Prostate gland (tissue), 2 donors: ENCODE data around the gene RAB33B. TPM values are rescaled to one million over a fixed set of nuclear protein-coding genes. Genes with fewer than 3 reads are reported as not detected.

Source experiments
- DNase-seq: peaks from one replicate; pipeline ENCODE4 v3.0.0-alpha.2; 2019; ENCODE audit warnings: low spot score
- H3K27ac ChIP-seq, 2 donors: fragments of 200-600 bp; sonication (generic); 2 replicates each; pipeline ENCODE4 v1.5.1; 2017 to 2019
- H3K27me3 ChIP-seq: fragments of 200-600 bp; sonication (generic); replicated peaks from 2 replicates; pipeline ENCODE4 v1.5.1; 2019; ENCODE audit not compliant: insufficient read depth
- H3K36me3 ChIP-seq, 2 donors: fragments of 200-600 bp; sonication (generic); 1 replicate in 1 of 2; 2 replicates in 1 of 2; pipeline versions ENCODE4 v1.5.1 to v1.8.1; 2017 to 2019
- H3K4me1 ChIP-seq: fragments of 200-600 bp; sonication (generic); replicated peaks from 2 replicates; pipeline ENCODE4 v1.5.1; 2019
- H3K4me3 ChIP-seq, 2 donors: fragments of 200-600 bp; sonication (generic); 2 replicates each; pipeline ENCODE4 v1.5.1; 2017 to 2019
- H3K9me3 ChIP-seq: fragments of 200-600 bp; sonication (generic); 2 replicates; pipeline ENCODE4 v1.5.1; 2017
- CTCF ChIP-seq, 4 experiments: fragments of 200-600 bp in 2 of 4; fragments of 450-650 bp in 2 of 4; sonication (generic) in 2 of 4; IDR thresholded peaks; 1 replicate in 3 of 4; 2 replicates in 1 of 4; pipeline ENCODE4 v1.5.1; 2016 to 2019; ENCODE audit warnings: antibody characterized with exemption in 4 of 4, mild to moderate bottlenecking in 2 of 4, moderate library complexity in 2 of 4
- POLR2A ChIP-seq: fragments of 450-650 bp; IDR thresholded peaks from one replicate; pipeline ENCODE4 v1.6.1; 2016; ENCODE audit warnings: antibody characterized with exemption, mild to moderate bottlenecking
- POLR2AphosphoS5 ChIP-seq: sonication (generic); formaldehyde crosslinking; IDR thresholded peaks from one replicate; pipeline ENCODE4 v1.6.1; 2017; ENCODE audit warnings: antibody characterized with exemption
- WGBS: methylation state at CpG from one replicate; pipeline ENCODE4 v1.1.5; 2018; 5-methylcytosine and 5-hydroxymethylcytosine counted together
- intact Hi-C: fragments of 100-400 bp; cut with DNase I; formaldehyde crosslinking; loops from one replicate; pipeline ENCODE4 v1.14.2; 2022
- total RNA-seq, 2 donors: library from RNA; depleted of rRNA; stranded (reverse); fragments of >200 nt; gene quantifications; one replicate each; pipeline ENCODE4 v1.1.0, GENCODE V29; 2016

RAB33B gene
- total RNA-seq, 2 donors from 2014 or later: 6.2 to 12.0 TPM

GRCh38 chr4:139484783-139485311 lies 30.9 kb downstream of the RAB33B start:
- DNase-seq: no peak
- intact Hi-C loops: no loop called here
- TF ChIP-seq POLR2A (no peak), CTCF (IDR thresholded peaks at IDR 0.05) (no peak), POLR2AphosphoS5 (no peak)
- Histone ChIP-seq H3K4me3 (no peak overlapping the region), H3K4me1 (no peaks in the 10 kb centered on the region), H3K27me3 (no peaks in the 10 kb centered on the region), H3K27ac (no peak overlapping the region), H3K36me3 (no peaks in the 10 kb centered on the region), H3K9me3 (no peaks in the 10 kb centered on the region)
- 71% methylated on average over 11 of the region's 11 CpGs for WGBS

GRCh38 chr4:139488442-139488841 lies 34.5 kb downstream of the RAB33B start:
- intact Hi-C loops: no loop called here
- TF ChIP-seq CTCF (IDR thresholded peaks at IDR 0.05): no peak
- no peak for TF ChIP-seq POLR2A
- no peak for TF ChIP-seq POLR2AphosphoS5
- H3K36me3 ChIP-seq: no peaks in the 10 kb centered on the region
- no peak overlapping the region for H3K4me3 ChIP-seq
- no peak overlapping the region for H3K27ac ChIP-seq
- no peaks in the 10 kb centered on the region for H3K9me3 ChIP-seq
- no peaks in the 10 kb centered on the region for H3K4me1 ChIP-seq
- H3K27me3 ChIP-seq: no peaks in the 10 kb centered on the region
- 98% methylated on average over 3 of the region's 3 CpGs for WGBS
- DNase-seq: no peak

- intact Hi-C loops: no loop called here
- Histone ChIP-seq H3K9me3 (no peaks in the 10 kb centered on the region), H3K4me3 (no peak overlapping the region), H3K27ac (no peak overlapping the region), H3K4me1 (no peaks in the 10 kb centered on the region), H3K27me3 (no peaks in the 10 kb centered on the region), H3K36me3 (no peaks in the 10 kb centered on the region)
- no peak for TF ChIP-seq POLR2AphosphoS5
- no peak for TF ChIP-seq POLR2A
- no peak for TF ChIP-seq CTCF (IDR thresholded peaks at IDR 0.05)
- DNase-seq: no peak
These were observed 35.7 kb downstream of the RAB33B start for GRCh38 chr4:139489638-139490037.

- intact Hi-C loops: no loop called here
- Histone ChIP-seq H3K9me3 (no peaks in the 10 kb centered on the region), H3K27ac (no peak overlapping the region), H3K36me3 (no peaks in the 10 kb centered on the region), H3K4me3 (no peak overlapping the region), H3K4me1 (no peaks in the 10 kb centered on the region), H3K27me3 (no peaks in the 10 kb centered on the region)
- TF ChIP-seq POLR2A (no peak), POLR2AphosphoS5 (no peak), CTCF (IDR thresholded peaks at IDR 0.05) (no peak)
- DNase-seq: no peak
- WGBS: 98% methylated on average over 2 of the region's 2 CpGs
These were observed 38.5 kb downstream of the RAB33B start for GRCh38 chr4:139492429-139492828.

- Histone ChIP-seq H3K9me3 (no peaks in the 10 kb centered on the region), H3K36me3 (no peaks in the 10 kb centered on the region), H3K4me1 (no peaks in the 10 kb centered on the region), H3K4me3 (no peak overlapping the region), H3K27me3 (no peaks in the 10 kb centered on the region), H3K27ac (no peak overlapping the region)
- WGBS: 78% methylated on average over 4 of the region's 4 CpGs
- TF ChIP-seq POLR2A: no peak
- no peak for TF ChIP-seq CTCF (IDR thresholded peaks at IDR 0.05)
- no peak for TF ChIP-seq POLR2AphosphoS5
- intact Hi-C loops: no loop called here
- no peak for DNase-seq
These were observed 39.3 kb downstream of the RAB33B start for GRCh38 chr4:139493176-139493575.
